Stimulated activated CD8-positive, alpha-beta memory T cell treated with anti-CD3 and anti-CD28 coated beads, Interleukin-4, amount 100 ng/mL, for 4 hours (primary cell): ENCODE data around the gene ATOX1.
"Not testable (repeated sequence)": the region's sequence is repeated elsewhere in the genome, so short reads cannot be mapped to it uniquely, and the experiment has no call there.

Experiments
- DNase-seq, 2 donors: peaks; one replicate each; pipeline ENCODE4 v3.0.0-alpha.2; 2020; ENCODE audit warnings: low read depth in 2 of 2, low spot score in 1 of 2

Gene ATOX1

DNA sequence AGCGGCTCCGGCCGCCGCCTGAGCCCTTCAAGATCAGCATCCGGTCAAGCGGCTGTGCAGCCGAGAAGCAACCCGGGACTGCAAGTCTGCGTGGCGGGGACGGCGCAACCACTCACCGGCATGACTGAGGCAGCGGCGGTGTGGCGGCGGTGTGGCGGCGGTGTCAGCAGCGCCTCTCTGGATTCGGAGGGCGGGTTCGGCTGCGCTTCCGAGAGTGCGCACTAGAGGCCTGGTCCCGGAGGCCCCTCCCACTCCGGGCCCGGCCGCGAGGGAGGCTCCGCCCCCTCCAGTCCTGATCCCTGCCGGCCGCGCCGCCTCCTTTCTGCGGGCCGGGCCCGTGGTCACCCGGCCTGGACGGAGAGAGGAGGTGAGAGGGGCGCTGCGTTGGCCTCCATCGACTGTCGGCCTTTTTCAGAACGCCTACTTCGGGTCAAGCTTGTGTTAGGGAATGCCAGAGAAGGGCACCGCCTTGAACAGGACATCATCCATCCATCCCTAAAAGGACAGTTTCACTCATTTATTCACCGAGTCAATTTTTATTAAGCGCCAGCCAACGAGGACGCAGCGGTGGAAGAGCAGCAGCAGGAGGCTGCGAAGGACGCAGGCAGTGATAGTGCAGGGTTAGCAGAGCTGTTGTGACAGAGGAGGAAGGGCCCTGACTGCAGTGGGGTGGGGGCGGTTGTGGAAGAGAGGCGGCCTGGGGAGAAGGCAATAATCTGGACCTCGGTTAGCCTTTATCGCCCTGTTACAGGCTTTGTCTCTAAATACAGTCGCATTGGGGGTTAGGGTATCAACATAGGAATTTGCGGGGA lies at the start of gene ATOX1:
Gene ATOX1 (minus strand): TSS at position 202 of the 812 bp plus-strand sequence. CDS start 80 bp downstream, at position 122.
- DNase-seq = peak; percentile 73 to 76

DNA sequence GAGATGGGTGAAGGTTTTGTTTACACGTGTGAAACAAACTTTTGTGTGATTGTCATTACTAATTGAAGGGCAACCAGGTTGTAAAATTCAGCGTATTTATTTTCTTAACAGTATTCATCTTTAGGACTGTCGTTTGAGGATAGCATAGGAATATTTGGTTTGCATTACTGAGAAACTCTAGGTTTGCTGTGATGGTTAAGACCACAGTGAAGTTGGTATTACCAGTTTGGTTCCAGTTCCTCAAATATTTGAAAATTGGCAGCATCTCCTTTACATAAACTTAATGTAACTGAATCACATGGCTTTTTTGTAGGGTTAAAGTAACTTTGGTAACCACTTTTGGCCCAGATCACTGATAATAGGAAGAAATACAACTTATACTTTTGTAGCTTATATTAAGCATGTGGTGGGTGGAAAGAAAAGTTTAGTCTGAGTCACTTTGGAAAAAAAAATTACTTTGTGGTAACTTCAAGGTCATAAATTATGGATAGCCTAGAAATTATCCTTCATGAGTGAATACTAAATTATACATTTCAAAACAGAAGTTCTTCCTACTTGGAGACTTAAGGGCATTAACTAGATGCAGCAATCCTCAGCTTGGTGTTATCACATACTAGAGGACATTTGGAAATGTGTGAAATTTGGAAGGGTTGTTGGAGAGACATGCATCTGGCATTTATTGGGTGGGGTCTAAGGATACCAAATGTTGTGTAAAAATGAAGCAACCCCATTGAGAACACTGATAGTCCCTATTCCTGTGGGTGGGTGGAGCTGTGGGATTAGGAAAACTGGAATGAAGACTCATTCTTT lies 47.2 kb upstream of the ATOX1 start:
- no peak for DNase-seq

- no peak for DNase-seq
These were observed 42.1 kb upstream of the ATOX1 start for GRCh38 chr5:151800532-151800931.

- DNase-seq = no peak
These were observed 41.0 kb upstream of the ATOX1 start for GRCh38 chr5:151799407-151799806.

DNA sequence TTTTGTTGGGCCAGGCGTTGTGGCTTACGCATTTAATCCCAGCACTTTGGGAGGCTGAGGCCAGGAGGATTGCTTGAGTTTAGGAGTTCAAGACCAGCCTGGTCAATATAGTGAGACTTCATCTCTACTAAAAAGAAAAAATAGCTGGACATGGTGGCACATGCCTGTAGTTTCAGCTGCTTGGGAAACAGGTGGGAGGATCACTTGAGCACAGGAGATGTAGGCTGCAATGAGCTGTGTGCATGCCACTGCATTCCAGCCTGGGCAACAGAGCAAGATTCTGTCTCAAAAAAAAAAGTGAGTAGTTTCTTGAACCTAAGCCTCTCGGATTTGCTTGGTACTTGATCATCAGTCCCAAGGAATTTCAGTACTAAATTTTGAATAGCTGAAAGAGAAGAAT lies 40.2 kb upstream of the ATOX1 start:
- DNase-seq = no peak

- DNase-seq = no peak
These were observed 37.0 kb upstream of the ATOX1 start for GRCh38 chr5:151795426-151795825.

DNA sequence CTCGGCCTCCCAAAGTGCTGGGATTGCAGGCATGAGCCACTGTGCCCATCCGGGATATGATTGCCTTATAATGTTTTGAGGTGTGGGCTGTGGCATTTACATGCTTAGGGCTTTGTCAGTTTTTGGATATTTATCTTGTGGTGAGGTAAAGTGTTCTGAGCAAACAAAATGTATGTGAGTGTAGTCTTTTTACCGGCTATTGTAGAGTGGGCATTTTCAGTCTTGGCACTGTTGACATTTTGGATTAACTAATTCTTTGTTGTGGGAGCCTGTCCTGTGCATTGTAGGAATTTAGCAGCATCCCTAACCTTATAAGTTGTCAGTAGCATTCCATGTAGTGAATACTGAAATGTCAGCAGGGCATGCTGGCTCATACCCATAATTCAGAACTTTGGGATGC lies 34.9 kb upstream of the ATOX1 start:
- no peak for DNase-seq

DNA sequence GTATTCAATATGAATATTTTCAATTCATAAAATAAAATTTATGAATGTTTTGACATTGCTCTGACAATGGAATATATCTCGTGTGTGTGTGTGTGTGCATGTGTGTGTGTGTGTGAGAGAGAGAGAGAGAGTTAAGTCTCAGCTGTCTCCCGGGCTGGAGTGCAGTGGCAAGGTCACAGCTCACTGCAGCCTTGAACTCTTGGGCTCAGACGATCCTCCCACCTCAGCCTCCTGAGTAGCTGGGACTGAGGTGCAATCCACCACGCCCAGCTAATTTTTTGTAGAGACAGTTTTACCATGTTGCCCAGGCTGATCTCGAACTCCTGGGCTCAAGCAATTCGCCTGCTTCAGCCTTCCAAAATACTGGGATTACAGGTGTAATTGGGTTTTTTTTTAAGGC lies 29.4 kb upstream of the ATOX1 start:
- DNase-seq = no peak

DNA sequence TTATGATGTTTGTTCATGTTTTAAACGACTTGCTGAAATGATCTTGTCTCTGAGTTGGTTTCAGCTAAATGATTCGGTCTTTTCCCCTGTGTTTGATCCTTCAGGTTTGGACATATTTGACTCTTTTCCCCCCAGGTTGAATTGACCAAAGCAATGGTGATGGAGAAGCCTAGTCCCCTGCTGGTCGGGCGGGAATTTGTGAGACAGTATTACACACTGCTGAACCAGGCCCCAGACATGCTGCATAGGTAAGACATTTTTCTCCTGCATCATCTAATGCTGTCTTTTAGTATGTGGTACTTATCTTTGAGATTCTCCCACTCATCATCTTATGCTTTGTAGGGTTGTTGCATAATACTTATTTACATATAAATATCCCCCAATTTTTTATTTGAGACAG lies 28.0 kb upstream of the ATOX1 start:
- DNase-seq = no peak

GRCh38 chr5:151784141-151784540 lies 25.7 kb upstream of the ATOX1 start:
- no peak for DNase-seq

DNA sequence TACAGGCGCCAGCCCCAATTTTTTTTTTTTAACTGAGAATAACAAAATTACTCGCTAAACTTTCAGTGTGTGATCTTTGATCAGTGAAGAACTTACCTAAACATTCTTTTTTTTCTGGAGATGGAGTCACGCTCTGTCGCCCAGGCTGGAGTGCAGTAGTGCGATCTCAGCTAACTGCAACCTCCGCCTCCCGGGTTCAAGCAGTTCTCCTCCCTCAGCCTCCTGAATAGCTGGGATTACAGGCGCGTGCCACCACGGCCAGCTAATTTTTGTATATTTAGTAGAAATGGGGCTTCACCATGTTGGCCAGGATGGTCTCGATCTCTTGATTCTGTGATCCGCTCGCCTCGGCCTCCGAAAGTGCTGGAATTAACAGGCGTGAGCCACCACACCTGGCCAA lies 25.2 kb upstream of the ATOX1 start:
- DNase-seq = not testable (repeated sequence)

DNA sequence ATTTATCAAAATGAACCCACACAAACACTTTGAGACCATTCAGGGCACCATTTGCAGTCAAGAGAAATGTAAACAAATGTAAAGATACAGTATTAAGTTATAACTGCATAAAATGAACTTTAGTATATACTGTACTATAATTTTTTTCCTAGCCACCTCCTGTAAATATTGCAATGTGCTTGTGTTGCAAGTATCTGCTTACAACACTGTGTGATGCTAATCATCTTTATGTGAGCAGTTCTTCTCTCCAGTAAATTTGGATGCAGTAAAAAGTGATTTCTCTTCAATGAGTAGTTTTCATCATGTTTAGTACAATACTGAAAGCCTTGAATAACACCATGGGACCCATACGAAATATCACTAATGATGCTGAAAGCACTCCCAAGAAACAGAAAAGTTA lies 22.8 kb upstream of the ATOX1 start:
- no peak for DNase-seq

DNA sequence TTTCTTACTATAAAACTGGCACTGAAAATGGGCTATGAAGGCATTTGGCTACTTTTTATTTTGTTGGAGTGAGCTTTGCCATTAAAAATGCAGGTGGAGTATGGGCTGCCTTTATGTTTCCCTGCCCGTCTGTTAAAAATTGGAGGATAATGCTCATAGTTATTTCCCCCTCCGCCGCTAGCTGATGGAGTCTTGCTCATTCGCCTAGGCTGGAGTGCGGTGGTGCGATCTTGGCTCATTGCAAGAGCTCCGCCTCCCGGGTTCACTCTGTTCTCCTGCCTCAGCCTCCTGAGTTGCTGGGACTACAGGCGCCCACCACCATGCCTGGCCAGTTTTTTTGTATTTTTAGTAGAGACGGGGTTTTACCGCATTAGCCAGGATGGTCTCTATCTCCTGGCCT lies 21.9 kb upstream of the ATOX1 start:
- no peak for DNase-seq

GRCh38 chr5:151779531-151780125 lies 21.2 kb upstream of the ATOX1 start:
- no peak for DNase-seq

DNA sequence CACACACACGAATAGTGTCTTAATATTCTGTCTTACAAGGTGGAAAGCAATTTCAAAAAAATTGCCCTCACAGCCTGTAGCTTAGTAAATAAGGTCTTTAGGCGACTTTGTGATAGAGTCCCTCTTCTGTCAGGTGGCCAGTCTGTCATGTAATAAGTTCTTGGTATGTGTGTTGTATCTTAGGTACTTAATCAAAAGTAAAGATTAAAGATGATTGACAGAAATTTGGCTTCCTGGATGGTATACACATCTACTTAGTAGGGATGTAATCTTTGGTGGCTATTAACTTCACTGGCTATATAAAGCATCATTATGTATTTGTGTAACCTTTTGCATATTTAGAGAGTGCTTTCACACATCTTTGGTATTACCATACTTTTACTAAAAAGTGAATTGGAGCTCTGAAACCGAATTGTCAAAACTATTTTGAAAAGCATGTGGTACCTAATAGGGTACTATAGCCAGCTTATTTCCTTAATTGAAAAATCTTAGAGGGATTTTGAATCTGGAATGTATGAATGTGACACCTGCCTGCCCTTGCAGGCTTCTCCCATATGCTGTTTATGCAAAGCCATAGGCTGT lies 16.7 kb upstream of the ATOX1 start:
- DNase-seq = no peak

DNA sequence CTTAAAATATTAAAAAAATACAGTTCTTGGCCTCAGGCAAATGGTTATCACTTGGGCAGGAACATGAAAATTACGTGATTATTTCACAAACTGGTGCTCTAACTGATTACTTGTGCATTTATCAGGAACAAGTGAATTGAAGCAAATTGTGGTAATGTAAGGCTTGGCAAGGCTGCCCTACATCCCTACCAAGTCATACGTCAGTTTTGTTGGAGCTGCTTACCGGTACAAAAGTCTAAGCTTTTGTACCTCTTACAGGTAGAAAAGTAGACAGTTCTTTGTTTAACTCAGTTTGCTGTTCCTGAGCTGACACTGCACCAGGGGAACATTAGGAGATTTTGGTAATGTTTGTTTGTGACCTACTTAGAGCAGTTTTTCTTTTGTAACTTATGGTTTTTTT lies 15.5 kb upstream of the ATOX1 start:
- DNase-seq = no peak

DNA sequence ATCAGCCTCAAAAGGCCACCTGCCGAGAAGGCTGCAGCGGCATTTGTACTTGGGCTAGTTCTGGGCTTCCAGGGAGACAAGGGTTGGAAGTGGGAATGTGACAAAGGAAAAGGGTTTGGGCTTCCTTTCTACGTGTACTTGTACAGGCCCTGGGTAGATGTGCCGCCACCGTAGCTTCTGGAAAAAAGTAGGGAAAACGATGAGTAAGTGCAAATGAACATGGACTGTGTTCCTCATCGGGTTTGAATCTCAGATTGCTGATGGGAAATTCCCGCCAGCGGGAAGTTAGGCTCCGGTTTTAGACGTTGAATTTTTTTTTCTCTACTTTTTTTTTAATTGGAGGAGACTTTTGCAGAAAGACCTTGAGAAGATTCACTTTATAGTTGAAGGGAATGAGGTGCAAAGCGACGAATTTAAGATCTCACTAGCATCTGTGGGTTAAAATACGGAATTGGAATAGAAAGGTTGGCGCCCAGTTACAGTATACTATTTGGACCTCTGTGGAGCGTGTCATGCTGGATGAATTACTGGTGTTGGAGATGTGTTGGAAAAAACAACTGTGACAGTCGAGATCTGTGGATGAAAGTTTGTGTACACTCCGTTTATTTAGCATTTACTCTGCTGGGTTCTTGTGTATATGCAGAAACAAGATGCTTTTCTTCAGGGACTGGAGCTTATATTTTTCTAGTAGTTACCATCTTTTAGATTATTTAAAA lies 14.6 kb upstream of the ATOX1 start:
- DNase-seq = no peak

DNA sequence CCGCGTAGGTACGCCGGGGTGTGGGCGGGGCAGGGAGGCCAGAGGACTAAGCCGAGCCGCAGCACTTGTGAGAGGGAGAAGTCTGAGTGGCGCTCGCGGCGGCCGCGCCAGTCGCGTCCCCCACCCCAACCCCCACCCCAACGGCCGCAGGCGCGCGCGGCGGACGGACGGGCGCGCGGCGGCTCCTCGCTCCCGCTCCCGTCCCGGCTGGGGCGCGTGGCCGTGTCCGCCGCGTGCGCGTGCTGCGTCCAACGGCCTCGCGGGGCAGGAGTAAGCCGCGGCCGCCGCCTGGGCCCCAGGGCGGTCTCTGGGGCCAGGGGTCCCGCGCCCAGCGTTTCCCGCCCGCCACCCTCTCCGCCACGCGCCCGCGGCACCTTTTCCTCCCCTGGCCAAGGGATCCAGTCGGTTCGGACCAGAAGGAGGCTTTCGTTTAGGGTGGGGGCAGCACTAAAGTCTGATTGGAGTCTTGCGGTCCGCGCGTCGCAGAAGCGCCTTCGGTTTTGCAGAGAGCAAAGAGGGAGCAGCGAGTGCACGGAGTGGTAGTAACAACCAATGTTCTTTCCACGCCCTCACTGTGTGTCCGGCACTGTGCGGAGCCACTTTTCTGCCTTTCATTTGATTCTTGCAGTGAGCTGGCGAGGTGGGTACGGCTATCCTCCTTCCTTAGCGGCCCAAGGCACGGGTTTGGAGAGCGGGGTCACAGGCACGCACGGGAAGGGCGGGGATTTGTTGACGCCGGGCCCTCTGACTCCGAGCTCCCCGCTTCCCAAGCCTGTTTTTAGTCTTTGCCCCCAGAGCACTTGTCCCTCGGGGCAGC lies 13.8 kb upstream of the ATOX1 start:
- DNase-seq = no peak

GRCh38 chr5:151771259-151772028 lies 13.0 kb upstream of the ATOX1 start, which contains the start of gene G3BP1:
TSS of gene G3BP1 (plus strand) at chr5:151771954. CDS start at chr5:151786621, 14,667 bp downstream.
- peak; percentile 96 to 99 for DNase-seq
